NCI-H446 treated with DMSO at 0.1 percent for 48 hours (cell line): Measurements from ENCODE around the gene CCDC12.

Experiments used
- DNase-seq: peaks from one replicate; lab custom pipeline; 2025; lab: John Stamatoyannopoulos, UW

Gene CCDC12

DNA sequence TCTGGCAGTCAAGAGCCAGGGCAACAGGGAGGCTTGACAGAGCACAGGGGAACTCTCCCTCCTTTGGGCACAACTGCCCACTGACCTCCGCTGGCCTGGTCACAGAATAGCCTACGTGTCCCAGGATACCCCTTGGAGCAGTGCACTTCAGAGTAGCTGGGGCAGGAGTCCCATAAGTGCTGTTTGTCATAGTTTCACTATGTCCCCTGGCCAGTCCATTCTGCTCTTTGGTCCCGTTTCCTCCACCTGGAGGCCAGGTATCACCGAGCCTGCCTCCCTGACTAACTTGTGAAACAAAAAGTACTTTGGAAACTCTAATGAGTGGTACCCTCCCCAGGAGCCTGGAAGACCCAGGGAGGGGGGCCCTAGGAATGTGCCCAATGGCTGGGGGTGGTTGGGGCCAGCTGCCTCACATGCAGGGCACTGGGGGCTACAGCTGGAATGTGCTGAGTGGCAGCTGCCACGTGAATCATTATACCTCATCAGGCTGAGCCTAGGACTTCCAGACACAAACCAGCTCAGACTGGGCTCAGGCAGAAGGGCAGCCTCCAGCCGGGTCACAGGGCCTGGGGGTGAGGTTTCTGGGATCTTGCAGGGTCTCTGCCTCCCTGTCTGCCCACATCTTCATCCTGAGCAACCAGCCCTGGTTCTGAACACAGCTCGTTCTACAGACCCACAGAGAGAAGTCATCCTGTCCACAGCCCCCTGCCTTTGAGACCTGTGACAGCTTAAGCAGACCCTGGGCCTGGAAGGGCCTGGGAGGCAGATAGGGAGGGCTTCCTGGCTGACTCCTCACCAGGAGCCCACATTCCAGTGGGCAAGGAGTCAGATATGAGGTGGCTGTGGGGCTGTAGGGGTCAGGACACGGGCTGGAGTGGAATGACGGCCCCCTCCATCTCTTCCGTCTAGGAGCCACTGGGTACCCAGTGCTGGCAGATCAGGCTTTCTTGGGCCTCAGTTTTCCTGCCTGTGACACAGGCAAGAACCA is 99.9 kb downstream of the CCDC12 start:
- DNase-seq: no peak

DNA sequence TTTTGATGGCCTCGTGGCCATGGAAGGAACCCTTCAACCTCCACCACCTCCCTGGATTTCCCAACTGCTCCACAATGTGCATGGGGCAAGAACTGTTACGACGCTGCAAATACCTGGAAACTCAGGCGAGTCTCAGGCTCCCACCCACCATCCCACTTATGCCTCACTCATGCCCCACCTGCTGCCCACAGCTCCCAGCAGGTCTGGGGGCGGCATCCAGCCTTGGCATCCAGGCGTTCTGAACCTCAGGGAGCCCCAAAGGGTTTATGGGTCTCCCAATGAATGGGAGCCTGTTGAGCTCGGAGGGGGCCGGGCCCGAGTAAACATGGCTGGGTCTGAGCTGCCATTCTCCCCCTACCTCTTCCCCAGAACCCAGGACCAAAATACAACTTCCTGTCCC is 101.0 kb downstream of the CCDC12 start:
- no peak for DNase-seq

DNA sequence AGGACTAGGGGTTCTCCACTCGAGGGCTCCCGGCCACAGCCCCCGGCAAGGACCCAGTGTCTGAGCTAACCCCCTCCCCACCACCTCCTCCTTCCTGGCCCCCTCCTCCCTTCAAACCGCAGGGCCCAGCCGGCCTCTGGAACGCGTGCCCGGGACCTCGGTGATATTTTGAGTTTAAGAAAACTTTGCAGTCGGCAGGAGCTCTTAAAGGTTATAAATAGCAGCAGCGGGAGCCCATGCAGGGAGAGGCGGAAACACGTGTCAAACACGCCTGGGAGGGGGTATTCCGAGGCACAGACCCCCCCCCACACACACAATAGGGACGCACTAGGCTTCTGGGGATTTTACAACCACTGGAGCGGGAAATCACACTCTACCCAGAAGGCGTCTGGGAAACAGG is 102.1 kb downstream of the CCDC12 start:
- DNase-seq: no peak

DNA sequence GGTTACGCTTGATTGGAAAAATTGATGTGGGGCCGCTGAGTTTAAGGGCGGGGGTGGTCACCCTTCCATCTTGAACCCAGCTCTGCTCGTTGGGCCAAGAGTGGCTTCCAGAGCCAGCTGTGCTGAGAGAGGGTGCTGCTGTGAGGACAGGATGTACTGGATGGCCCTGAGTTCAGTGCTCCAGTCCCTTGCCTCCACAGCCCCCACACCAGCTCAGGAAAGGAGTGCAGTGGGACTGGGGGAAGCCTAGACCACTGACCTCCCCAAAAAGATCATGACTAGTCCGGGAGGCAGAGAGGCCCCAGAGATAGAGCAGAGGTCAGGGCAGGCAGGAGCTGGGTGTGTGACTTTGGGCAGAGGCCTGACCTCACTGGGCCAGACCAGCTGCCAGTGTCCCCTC is 103.0 kb downstream of the CCDC12 start:
- DNase-seq: no peak
